Rectal smooth muscle tissue (tissue), 1 donor: ENCODE data around the gene ZBTB17.
"Not testable (repeated sequence)": the region's sequence is repeated elsewhere in the genome, so short reads cannot be mapped to it uniquely, and the experiment has no call there.

Experiments used
- H3K27ac ChIP-seq: one replicate; pipeline ENCODE4 v1.7.0; 2013; ENCODE audit warnings: low read depth, low read length, inconsistent platforms
- H3K27me3 ChIP-seq: one replicate; pipeline ENCODE4 v1.7.0; 2013; ENCODE audit warnings: low read length; ENCODE audit not compliant: control insufficient read depth, insufficient read depth
- H3K36me3 ChIP-seq: one replicate; pipeline ENCODE4 v1.7.0; 2013; ENCODE audit warnings: low read length; ENCODE audit not compliant: control insufficient read depth, insufficient read depth
- H3K4me1 ChIP-seq: one replicate; pipeline ENCODE4 v1.7.0; 2013; ENCODE audit warnings: low read length; ENCODE audit not compliant: control insufficient read depth, insufficient read depth
- H3K4me3 ChIP-seq: one replicate; pipeline ENCODE4 v1.7.0; 2013; ENCODE audit warnings: low read length
- H3K9ac ChIP-seq: one replicate; pipeline ENCODE4 v1.7.0; 2013; ENCODE audit warnings: low read length

Gene ZBTB17

GRCh38 chr1:16006552-16007485 is 30.9 kb upstream of the ZBTB17 start:
- Histone ChIP-seq H3K4me1 (peaks cover 2% of the 10 kb centered on the region), H3K4me3 (no peak overlapping the region), H3K9ac (no peak overlapping the region), H3K36me3 (no peaks in the 10 kb centered on the region), H3K27me3 (no peaks in the 10 kb centered on the region), H3K27ac (no peak overlapping the region)

- H3K27me3 ChIP-seq, result no peaks in the 10 kb centered on the region
- no peak overlapping the region for H3K27ac ChIP-seq
- H3K36me3 ChIP-seq, result no peaks in the 10 kb centered on the region
- no peak overlapping the region for H3K9ac ChIP-seq
- H3K4me3 ChIP-seq, result no peak overlapping the region
- H3K4me1 ChIP-seq, result peaks cover 2% of the 10 kb centered on the region
These were observed 30.1 kb upstream of the ZBTB17 start for GRCh38 chr1:16006010-16006409.

GRCh38 chr1:16005597-16005996 is 29.7 kb upstream of the ZBTB17 start:
- Histone ChIP-seq H3K27ac (no peak overlapping the region), H3K4me1 (peaks cover 2% of the 10 kb centered on the region), H3K9ac (no peak overlapping the region), H3K36me3 (no peaks in the 10 kb centered on the region), H3K4me3 (no peak overlapping the region), H3K27me3 (no peaks in the 10 kb centered on the region)

GRCh38 chr1:16001274-16001673 is 25.4 kb upstream of the ZBTB17 start:
- H3K4me1 ChIP-seq, H3K27me3 ChIP-seq, H3K9ac ChIP-seq, H3K4me3 ChIP-seq, H3K27ac ChIP-seq, H3K36me3 ChIP-seq: not testable (repeated sequence)

GRCh38 chr1:15998929-15999328 is 23.0 kb upstream of the ZBTB17 start:
- Histone ChIP-seq H3K4me3 (no peak overlapping the region), H3K27me3 (no peaks in the 10 kb centered on the region), H3K36me3 (no peaks in the 10 kb centered on the region), H3K27ac (no peak overlapping the region), H3K4me1 (no peaks in the 10 kb centered on the region), H3K9ac (no peak overlapping the region)

- Histone ChIP-seq H3K4me1 (no peaks in the 10 kb centered on the region), H3K4me3 (no peak overlapping the region), H3K9ac (no peak overlapping the region), H3K27ac (no peak overlapping the region), H3K36me3 (no peaks in the 10 kb centered on the region), H3K27me3 (no peaks in the 10 kb centered on the region)
These were observed 21.9 kb upstream of the ZBTB17 start for GRCh38 chr1:15997637-15998280.

GRCh38 chr1:15997076-15997585 is 21.2 kb upstream of the ZBTB17 start:
- Histone ChIP-seq H3K4me1 (no peaks in the 10 kb centered on the region), H3K27ac (no peak overlapping the region), H3K4me3 (no peak overlapping the region), H3K9ac (no peak overlapping the region), H3K27me3 (no peaks in the 10 kb centered on the region), H3K36me3 (no peaks in the 10 kb centered on the region)

GRCh38 chr1:15994590-15995351 is 18.9 kb upstream of the ZBTB17 start:
- no peaks in the 10 kb centered on the region for H3K27me3 ChIP-seq
- H3K4me3 ChIP-seq, result no peak overlapping the region
- no peaks in the 10 kb centered on the region for H3K4me1 ChIP-seq
- no peak overlapping the region for H3K27ac ChIP-seq
- H3K9ac ChIP-seq, result no peak overlapping the region
- H3K36me3 ChIP-seq, result no peaks in the 10 kb centered on the region

GRCh38 chr1:15994081-15994480 is 18.2 kb upstream of the ZBTB17 start:
- H3K4me1 ChIP-seq, result no peaks in the 10 kb centered on the region
- no peak overlapping the region for H3K4me3 ChIP-seq
- H3K9ac ChIP-seq, result no peak overlapping the region
- H3K27ac ChIP-seq, result no peak overlapping the region
- H3K36me3 ChIP-seq, result no peaks in the 10 kb centered on the region
- no peaks in the 10 kb centered on the region for H3K27me3 ChIP-seq

- H3K4me1 ChIP-seq, result no peaks in the 10 kb centered on the region
- H3K9ac ChIP-seq, result no peak overlapping the region
- H3K36me3 ChIP-seq, result no peaks in the 10 kb centered on the region
- no peak overlapping the region for H3K27ac ChIP-seq
- H3K4me3 ChIP-seq, result no peak overlapping the region
- no peaks in the 10 kb centered on the region for H3K27me3 ChIP-seq
These were observed 17.8 kb upstream of the ZBTB17 start for GRCh38 chr1:15993666-15994065.

- Histone ChIP-seq H3K9ac (no peak overlapping the region), H3K27ac (no peak overlapping the region), H3K4me3 (no peak overlapping the region), H3K27me3 (no peaks in the 10 kb centered on the region), H3K36me3 (no peaks in the 10 kb centered on the region), H3K4me1 (no peaks in the 10 kb centered on the region)
These were observed 16.9 kb upstream of the ZBTB17 start for GRCh38 chr1:15992582-15993500.
